Measurements from ENCODE around the gene CAPN2. TPM values are rescaled to one million over a fixed set of nuclear protein-coding genes. Genes with fewer than 3 reads are reported as not detected.

The CAPN2 gene
- total RNA-seq, 1 experiment from 2014 or later = 198 TPM

- peak; percentile 47 for DNase-seq
- Histone ChIP-seq H3K9me3 (no peaks in the 10 kb centered on the region), H3K4me3 (peak overlapping the region; percentile 93), H3K36me3 (peaks cover 40% of the 10 kb centered on the region), H3K27me3 (no peaks in the 10 kb centered on the region)
These were observed 623 bp downstream of the CAPN2 start for GRCh38 chr1:223712850-223713474.

- DNase-seq = no peak
- Histone ChIP-seq H3K4me3 (peak overlapping the region; percentile 93), H3K27me3 (no peaks in the 10 kb centered on the region), H3K9me3 (no peaks in the 10 kb centered on the region), H3K36me3 (peaks cover 49% of the 10 kb centered on the region)
These were observed 1.4 kb downstream of the CAPN2 start for GRCh38 chr1:223713546-223714420.

- Histone ChIP-seq H3K36me3 (peaks cover 55% of the 10 kb centered on the region), H3K9me3 (no peaks in the 10 kb centered on the region), H3K27me3 (no peaks in the 10 kb centered on the region), H3K4me3 (peak overlapping the region; percentile 93)
- no peak for DNase-seq
These were observed 2.0 kb downstream of the CAPN2 start for GRCh38 chr1:223714421-223714724.

DNA sequence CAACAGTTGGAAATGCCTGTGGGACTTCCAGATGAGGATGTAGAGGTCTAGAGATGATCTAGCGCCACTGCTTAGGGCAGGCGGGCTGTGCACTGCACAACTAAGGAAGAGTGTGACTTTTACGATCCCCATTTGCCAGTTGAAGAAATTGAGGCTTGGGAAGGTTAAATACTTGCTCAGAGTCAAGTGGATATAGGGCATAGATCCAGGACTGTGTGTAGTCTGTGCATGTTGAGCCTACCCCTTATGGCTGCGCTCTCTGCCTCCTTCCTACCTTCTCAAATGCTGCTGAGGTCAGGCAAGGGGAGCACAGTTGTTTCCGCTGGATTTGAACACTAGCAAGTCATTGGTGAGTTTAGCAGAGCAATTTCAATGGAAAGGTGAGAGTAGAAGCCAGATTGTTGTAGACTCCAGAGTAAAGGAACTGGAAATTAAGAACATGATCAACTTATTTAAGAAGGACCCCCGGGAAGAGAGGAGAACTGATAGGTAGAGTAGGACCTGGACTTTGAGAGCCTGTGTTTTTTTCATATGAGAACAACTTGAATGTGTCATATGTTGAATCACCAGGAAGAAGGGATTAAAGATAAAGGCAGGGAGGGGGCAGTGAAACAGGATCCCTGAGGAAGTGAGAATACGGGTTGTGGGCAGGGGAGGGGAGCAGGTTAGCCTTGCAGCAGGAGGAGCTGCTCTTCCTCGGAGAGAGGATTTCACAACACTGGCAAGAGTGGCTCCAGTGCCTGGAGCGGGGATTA lies 2.7 kb downstream of the CAPN2 start:
- Histone ChIP-seq H3K4me3 (peak overlapping the region; percentile 12; the same call in 1 of the 2 replicates), H3K36me3 (peaks cover 61% of the 10 kb centered on the region), H3K9me3 (no peaks in the 10 kb centered on the region), H3K27me3 (no peaks in the 10 kb centered on the region)
- DNase-seq = peak; percentile 86

GRCh38 chr1:223715604-223716172 lies 3.3 kb downstream of the CAPN2 start:
- H3K9me3 ChIP-seq = no peaks in the 10 kb centered on the region
- DNase-seq = no peak
- H3K4me3 ChIP-seq = peak overlapping the region; percentile 12; the same call in 1 of the 2 replicates
- H3K36me3 ChIP-seq = peaks cover 68% of the 10 kb centered on the region
- H3K27me3 ChIP-seq = no peaks in the 10 kb centered on the region

- Histone ChIP-seq H3K27me3 (no peaks in the 10 kb centered on the region), H3K4me3 (no peak overlapping the region), H3K36me3 (peaks cover 75% of the 10 kb centered on the region), H3K9me3 (no peaks in the 10 kb centered on the region)
- DNase-seq = no peak
These were observed 4.0 kb downstream of the CAPN2 start for GRCh38 chr1:223716302-223716862.

GRCh38 chr1:223717123-223717522 lies 4.8 kb downstream of the CAPN2 start:
- H3K36me3 ChIP-seq = peaks cover 82% of the 10 kb centered on the region
- no peaks in the 10 kb centered on the region for H3K9me3 ChIP-seq
- no peak for DNase-seq
- H3K27me3 ChIP-seq = no peaks in the 10 kb centered on the region
- no peak overlapping the region for H3K4me3 ChIP-seq

- Histone ChIP-seq H3K36me3 (peaks cover 89% of the 10 kb centered on the region), H3K27me3 (no peaks in the 10 kb centered on the region), H3K4me3 (no peak overlapping the region), H3K9me3 (no peaks in the 10 kb centered on the region)
- no peak for DNase-seq
These were observed 5.5 kb downstream of the CAPN2 start for GRCh38 chr1:223717695-223718363.

- H3K4me3 ChIP-seq = no peak overlapping the region
- no peaks in the 10 kb centered on the region for H3K27me3 ChIP-seq
- peaks cover 90% of the 10 kb centered on the region for H3K36me3 ChIP-seq
- no peak for DNase-seq
- no peaks in the 10 kb centered on the region for H3K9me3 ChIP-seq
These were observed 6.5 kb downstream of the CAPN2 start for GRCh38 chr1:223718850-223719249.

- peaks cover 99% of the 10 kb centered on the region for H3K36me3 ChIP-seq
- H3K9me3 ChIP-seq = no peaks in the 10 kb centered on the region
- peak; percentile 64 for DNase-seq
- no peaks in the 10 kb centered on the region for H3K27me3 ChIP-seq
- H3K4me3 ChIP-seq = no peak overlapping the region
These were observed 8.7 kb downstream of the CAPN2 start for GRCh38 chr1:223720971-223721591.

DNA sequence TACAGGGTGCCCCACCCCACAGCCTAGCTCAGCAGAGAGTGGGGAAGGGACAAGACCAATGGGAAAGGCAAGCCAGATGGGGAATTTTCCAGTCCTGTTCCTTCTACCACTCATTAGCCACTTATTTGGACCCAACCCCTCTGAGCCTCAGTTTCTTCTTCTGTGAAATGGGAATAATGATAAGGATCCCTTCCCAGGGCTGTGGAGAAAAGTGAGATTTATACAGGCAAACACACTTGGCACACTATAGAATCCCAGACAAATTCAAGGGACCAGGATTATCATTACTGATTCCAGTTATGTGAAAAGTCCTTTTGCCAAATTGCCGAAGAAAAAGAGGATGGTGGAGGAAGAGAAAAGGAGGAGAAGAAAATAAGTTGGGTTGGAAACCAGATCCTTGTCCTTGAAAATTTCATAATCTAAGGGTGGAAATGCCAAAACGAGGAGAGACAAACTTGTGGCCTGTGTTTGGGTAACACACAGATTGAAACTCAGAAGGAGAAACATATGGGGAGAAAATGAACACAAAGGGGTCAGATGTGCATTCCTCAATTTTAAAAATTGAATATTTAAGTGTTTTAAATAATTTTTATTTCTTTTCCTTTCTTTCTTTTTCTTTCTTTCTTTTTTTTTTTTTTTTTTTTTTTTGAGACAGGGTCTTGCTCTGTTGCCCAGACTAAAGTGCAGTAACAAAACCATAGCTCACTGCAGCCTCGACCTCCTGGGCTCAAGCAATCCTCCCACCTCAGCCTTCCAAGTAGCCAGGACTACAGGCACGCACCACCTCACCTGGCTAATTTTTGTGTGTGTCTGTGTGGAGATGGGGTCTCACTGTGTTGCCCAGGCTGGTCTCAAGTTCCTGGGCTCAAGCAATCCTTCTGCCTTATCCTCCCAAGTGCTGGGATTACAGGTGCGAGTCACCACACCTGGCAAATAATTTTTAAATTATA lies 9.6 kb downstream of the CAPN2 start:
- no peak overlapping the region for H3K4me3 ChIP-seq
- peaks cover 90% of the 10 kb centered on the region for H3K36me3 ChIP-seq
- H3K27me3 ChIP-seq = no peaks in the 10 kb centered on the region
- H3K9me3 ChIP-seq = no peaks in the 10 kb centered on the region
- no peak for DNase-seq

- Histone ChIP-seq H3K9me3 (no peaks in the 10 kb centered on the region), H3K36me3 (peaks cover 90% of the 10 kb centered on the region), H3K27me3 (no peaks in the 10 kb centered on the region), H3K4me3 (no peak overlapping the region)
- no peak for DNase-seq
These were observed 11.1 kb downstream of the CAPN2 start for GRCh38 chr1:223723351-223723904.

DNA sequence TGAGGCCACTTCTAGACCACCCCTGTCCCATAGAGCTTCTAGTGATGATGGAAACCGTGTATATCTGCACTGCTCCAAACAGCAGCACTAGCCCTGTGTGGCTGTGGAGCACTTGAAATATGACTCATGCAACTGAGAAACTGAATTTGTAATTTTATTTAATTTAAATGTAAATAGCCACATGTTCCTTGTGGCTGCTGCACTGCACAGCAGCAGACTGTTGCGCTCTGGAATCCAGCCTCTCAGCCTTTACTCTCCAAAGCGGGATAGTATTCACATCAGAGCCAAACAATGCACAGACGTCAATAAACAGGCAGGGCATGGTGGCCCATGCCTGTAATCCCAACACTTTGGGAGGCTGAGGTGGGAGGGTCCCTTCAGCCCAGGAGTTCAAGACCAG lies 12.0 kb downstream of the CAPN2 start:
- Histone ChIP-seq H3K36me3 (peaks cover 88% of the 10 kb centered on the region), H3K9me3 (no peaks in the 10 kb centered on the region), H3K4me3 (no peak overlapping the region), H3K27me3 (no peaks in the 10 kb centered on the region)
- no peak for DNase-seq

DNA sequence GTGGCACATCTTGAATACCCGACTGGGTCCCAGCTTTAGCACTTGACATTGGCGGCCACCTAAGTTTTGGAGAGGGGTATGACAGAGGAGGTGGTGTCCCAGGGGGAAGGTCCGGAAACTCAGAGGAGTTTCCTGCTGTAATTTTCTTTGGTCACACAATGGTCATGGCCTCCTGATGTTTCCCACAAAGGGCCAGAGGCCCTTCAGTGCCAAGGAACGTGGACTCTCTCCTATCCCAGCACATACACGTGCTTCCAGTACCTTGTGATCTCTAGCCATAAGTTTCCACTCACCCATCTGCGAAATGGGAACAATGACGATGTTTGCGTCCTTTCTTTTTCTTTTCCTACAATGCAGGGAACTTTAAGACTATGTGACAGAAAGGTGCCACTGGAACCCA lies 13.2 kb downstream of the CAPN2 start:
- Histone ChIP-seq H3K9me3 (no peaks in the 10 kb centered on the region), H3K27me3 (no peaks in the 10 kb centered on the region), H3K36me3 (peaks cover 78% of the 10 kb centered on the region), H3K4me3 (no peak overlapping the region)
- no peak for DNase-seq
